ENCODE results near the gene RUVBL2. TPM values are rescaled to one million over a fixed set of nuclear protein-coding genes. Genes with fewer than 3 reads are reported as not detected.

RUVBL2 gene
- 62.2 to 67.5 TPM (median 64.2 TPM) in 3 replicates for total RNA-seq

- Mint-ChIP-seq H3K27me3 (ENCODE audit: low read depth) (no peaks in the 10 kb centered on the region), H3K9me3 (no peaks in the 10 kb centered on the region), H3K4me1 (peaks cover 31% of the 10 kb centered on the region), H3K4me3 (peak within 1 kb of the TSS; percentile 93), H3K36me3 (peaks cover 10% of the 10 kb centered on the region), H3K27ac (peak within 1 kb of the TSS; percentile 99)
- TF ChIP-seq CTCF (IDR thresholded peaks at IDR 0.05; ENCODE audit: unreplicated experiment), result peak; percentile 95
- peak; percentile 99 for DNase-seq (ENCODE audit: low spot score in 2 of 2, unreplicated experiment in 2 of 2)
These were observed at the start of gene RUVBL2, which contains the start of gene GYS1 for GRCh38 chr19:48993175-48994034. Gene RUVBL2, plus strand, starts transcription at chr19:48993887. Its CDS starts 25 bp downstream, at chr19:48993912. Gene GYS1, minus strand, starts transcription at chr19:48993309. Its CDS starts 197 bp downstream, at chr19:48993112.

- Mint-ChIP-seq H3K4me1 (no peaks in the 10 kb centered on the region), H3K4me3 (no peak overlapping the region), H3K36me3 (peaks cover 12% of the 10 kb centered on the region), H3K27ac (no peak overlapping the region), H3K9me3 (peaks cover 8% of the 10 kb centered on the region), H3K27me3 (ENCODE audit: low read depth) (no peaks in the 10 kb centered on the region)
- no peak for DNase-seq (ENCODE audit: low spot score in 2 of 2, unreplicated experiment in 2 of 2)
- no peak for TF ChIP-seq CTCF (IDR thresholded peaks at IDR 0.05; ENCODE audit: unreplicated experiment)
These were observed 48.3 kb upstream of the RUVBL2 start for GRCh38 chr19:48945415-48945814.

GRCh38 chr19:48945817-48946216 lies 47.9 kb upstream of the RUVBL2 start:
- Mint-ChIP-seq H3K36me3 (peaks cover 8% of the 10 kb centered on the region), H3K27me3 (ENCODE audit: low read depth) (no peaks in the 10 kb centered on the region), H3K4me3 (no peak overlapping the region), H3K9me3 (peaks cover 8% of the 10 kb centered on the region), H3K4me1 (no peaks in the 10 kb centered on the region), H3K27ac (no peak overlapping the region)
- DNase-seq (ENCODE audit: low spot score in 2 of 2, unreplicated experiment in 2 of 2), result no peak
- TF ChIP-seq CTCF (IDR thresholded peaks at IDR 0.05; ENCODE audit: unreplicated experiment), result no peak

GRCh38 chr19:48946463-48947257 lies 47.0 kb upstream of the RUVBL2 start:
- peaks cover 2% of the 10 kb centered on the region for H3K36me3 Mint-ChIP-seq
- H3K4me1 Mint-ChIP-seq, result no peaks in the 10 kb centered on the region
- no peak for DNase-seq (ENCODE audit: low spot score in 2 of 2, unreplicated experiment in 2 of 2)
- H3K4me3 Mint-ChIP-seq, result no peak overlapping the region
- no peaks in the 10 kb centered on the region for H3K27me3 Mint-ChIP-seq (ENCODE audit: low read depth)
- peaks cover 3% of the 10 kb centered on the region for H3K9me3 Mint-ChIP-seq
- TF ChIP-seq CTCF (IDR thresholded peaks at IDR 0.05; ENCODE audit: unreplicated experiment), result no peak
- H3K27ac Mint-ChIP-seq, result no peak overlapping the region

GRCh38 chr19:48947258-48947542 lies 46.5 kb upstream of the RUVBL2 start:
- Mint-ChIP-seq H3K36me3 (peaks cover 2% of the 10 kb centered on the region), H3K9me3 (peaks cover 3% of the 10 kb centered on the region), H3K4me3 (no peak overlapping the region), H3K4me1 (no peaks in the 10 kb centered on the region), H3K27me3 (ENCODE audit: low read depth) (no peaks in the 10 kb centered on the region), H3K27ac (no peak overlapping the region)
- no peak for TF ChIP-seq CTCF (IDR thresholded peaks at IDR 0.05; ENCODE audit: unreplicated experiment)
- DNase-seq (ENCODE audit: low spot score in 2 of 2, unreplicated experiment in 2 of 2), result no peak
